SU-DHL-6 (cell line): ENCODE data around the gene SLC25A10.

ENCODE experiments used
- CTCF ChIP-seq: fragments of 200-600 bp; sonication (generic); IDR thresholded peaks from one replicate; pipeline ENCODE4 v1.5.1; 2017; ENCODE audit warnings: antibody characterized with exemption, mild to moderate bottlenecking, low read length, moderate library complexity; ENCODE audit not compliant: insufficient read depth, poor library complexity, severe bottlenecking
- EZH2phosphoT487 ChIP-seq: fragments of 200-600 bp; sonication (generic), shearing (Covaris generic); conservative IDR thresholded peaks from 2 replicates; pipeline ENCODE4 v1.6.1; 2018; ENCODE audit warnings: mild to moderate bottlenecking, antibody characterized with exemption, low read length, moderate library complexity, mixed read lengths

GRCh38 chr17:81673561-81674258 lies 38.4 kb upstream of the SLC25A10 start:
- no peak for TF ChIP-seq CTCF
- no peak for TF ChIP-seq EZH2phosphoT487
